Naive thymus-derived CD8-positive, alpha-beta T cell (primary cell): Measurements from ENCODE around the gene ST8SIA6. TPM values are rescaled to one million over a fixed set of nuclear protein-coding genes. Genes with fewer than 3 reads are reported as not detected.
"Not testable (repeated sequence)": the region's sequence is repeated elsewhere in the genome, so short reads cannot be mapped to it uniquely, and the experiment has no call there.

Experiments
- ATAC-seq, 2 donors: fragments of 150-1000 bp; cut with Tn5 transposase in 1 of 2; sonication (Bioruptor Pico), chemical (Tn5 transposase) in 1 of 2; 1 replicate in 1 of 2; 2 replicates in 1 of 2; pipeline ENCODE4 v1.10.0; 2021; ENCODE audit warnings: mild to moderate bottlenecking in 2 of 2, moderate library complexity in 2 of 2
- POLR2A ChIA-PET: fragments of 350-600 bp; sonication (Branson Sonifier 250); formaldehyde crosslinking; loops from one replicate; lab custom pipeline; 2021; ENCODE audit warnings: antibody characterized with exemption; lab: Charles Lee
- DNase-seq, 10 donors: peaks; one replicate each; pipeline versions ENCODE4 v3.0.0 to v3.0.0-alpha.2; 2020 to 2022
- H3K27ac Mint-ChIP-seq, 10 donors: one replicate each; pipeline ENCODE4 v1.8.0; 2020 to 2022; ENCODE audit warnings: mild to moderate bottlenecking in 10 of 10, mixed read lengths in 10 of 10, moderate library complexity in 4 of 10, inconsistent platforms in 1 of 10
- H3K27me3 Mint-ChIP-seq, 5 donors: one replicate each; pipeline ENCODE4 v1.8.0; 2021 to 2022; ENCODE audit warnings: mixed read lengths in 5 of 5
- H3K36me3 Mint-ChIP-seq, 3 donors: one replicate each; pipeline ENCODE4 v1.8.0; 2020 to 2022; ENCODE audit warnings: mixed read lengths in 3 of 3, mild to moderate bottlenecking in 2 of 3, inconsistent platforms in 1 of 3
- H3K4me1 Mint-ChIP-seq, 4 donors: one replicate each; pipeline ENCODE4 v1.8.0; 2021 to 2022; ENCODE audit warnings: mixed read lengths in 4 of 4
- H3K4me3 Mint-ChIP-seq, 10 donors: one replicate each; pipeline ENCODE4 v1.8.0; 2020 to 2022; ENCODE audit warnings: mild to moderate bottlenecking in 10 of 10, mixed read lengths in 10 of 10, moderate library complexity in 6 of 10, inconsistent platforms in 1 of 10
- H3K9me3 Mint-ChIP-seq, 9 donors: one replicate each; pipeline ENCODE4 v1.8.0; 2020 to 2022; ENCODE audit warnings: mixed read lengths in 9 of 9, mild to moderate bottlenecking in 3 of 9, inconsistent platforms in 1 of 9, moderate library complexity in 1 of 9
- polyA plus RNA-seq, 3 donors: library from polyadenylated mRNA; unstranded; fragments of 300-500 nt; fragmentation: Illumina TruSeq; gene quantifications; one replicate each; pipeline ENCODE4 v1.2.3, GENCODE V29; 2021
- total RNA-seq, 8 experiments: library from RNA in 2 of 8; stranded (reverse) in 2 of 8; gene quantifications; one replicate each; pipeline ENCODE4 v1.2.3 and lab custom pipeline; 2021 to 2026

Gene ST8SIA6
- total and polyA plus RNA-seq, 5 experiments from 2014 or later, result 0.33 to 2.4 TPM; not detected in 3

GRCh38 chr10:17349717-17350116, 104.7 kb downstream of the ST8SIA6 start:
- ATAC-seq (no peak), DNase-seq (no peak)
- Mint-ChIP-seq H3K4me3 (no peak overlapping the region), H3K27ac (no peak overlapping the region), H3K4me1 (no peaks in the 10 kb centered on the region), H3K9me3 (peaks cover 0 to 4% (median 0%) of the 10 kb centered on the region in 9 donors), H3K27me3 (peaks cover 0 to 14% (median 6%) of the 10 kb centered on the region in 5 donors), H3K36me3 (peaks cover 0 to 3% (median 0%) of the 10 kb centered on the region in 3 donors)
- POLR2A ChIA-PET, result no interaction called here

- DNase-seq (no peak), ATAC-seq (no peak)
- Mint-ChIP-seq H3K27me3 (peaks cover under 1 to 17% (median 7%) of the 10 kb centered on the region in 5 donors), H3K4me1 (no peaks in the 10 kb centered on the region), H3K4me3 (no peak overlapping the region), H3K27ac (no peak overlapping the region), H3K9me3 (peaks cover 0 to 4% (median 0%) of the 10 kb centered on the region in 9 donors), H3K36me3 (peaks cover 0 to 3% (median 0%) of the 10 kb centered on the region in 3 donors)
- POLR2A ChIA-PET, result no interaction called here
Measured at GRCh38 chr10:17348501-17349349, 105.7 kb downstream of the ST8SIA6 start.

GRCh38 chr10:17348011-17348500, 106.3 kb downstream of the ST8SIA6 start:
- Mint-ChIP-seq H3K4me3 (no peak overlapping the region), H3K27ac (no peak overlapping the region), H3K4me1 (no peaks in the 10 kb centered on the region), H3K9me3 (peaks cover 0 to 4% (median 0%) of the 10 kb centered on the region in 9 donors), H3K27me3 (peaks cover 3 to 17% (median 7%) of the 10 kb centered on the region in 5 donors), H3K36me3 (peaks cover 0 to 3% (median 0%) of the 10 kb centered on the region in 3 donors)
- no peak for DNase-seq
- ATAC-seq, result no peak
- POLR2A ChIA-PET, result no interaction called here

- Mint-ChIP-seq H3K4me1 (no peaks in the 10 kb centered on the region), H3K27ac (no peak overlapping the region), H3K4me3 (no peak overlapping the region), H3K27me3 (peaks cover 4 to 20% (median 8%) of the 10 kb centered on the region in 5 donors), H3K9me3 (peaks cover 4 to 23% (median 21%) of the 10 kb centered on the region in 9 donors), H3K36me3 (peaks cover 0 to 21% (median 13%) of the 10 kb centered on the region in 3 donors)
- ATAC-seq, result no peak
- POLR2A ChIA-PET, result no interaction called here
- DNase-seq, result no peak
Measured at GRCh38 chr10:17344206-17344605, 110.2 kb downstream of the ST8SIA6 start.

GRCh38 chr10:17343118-17343517, 111.3 kb downstream of the ST8SIA6 start:
- no peak for ATAC-seq
- peaks cover 0 to 25% (median 18%) of the 10 kb centered on the region in 3 donors for H3K36me3 Mint-ChIP-seq
- no peak for DNase-seq
- peaks cover 6 to 20% (median 8%) of the 10 kb centered on the region in 5 donors for H3K27me3 Mint-ChIP-seq
- H3K27ac Mint-ChIP-seq, result no peak overlapping the region
- peaks cover 10 to 31% (median 21%) of the 10 kb centered on the region in 9 donors for H3K9me3 Mint-ChIP-seq
- H3K4me1 Mint-ChIP-seq, result no peaks in the 10 kb centered on the region
- H3K4me3 Mint-ChIP-seq, result no peak overlapping the region
- POLR2A ChIA-PET, result no interaction called here

- peak overlapping the region in 2 of 10 donors; percentile 6 to 82 for H3K27ac Mint-ChIP-seq
Measured at GRCh38 chr10:17340144-17340829, 114.1 kb downstream of the ST8SIA6 start.

GRCh38 chr10:17335065-17335464, 119.3 kb downstream of the ST8SIA6 start:
- Mint-ChIP-seq H3K27me3 (peaks cover 0 to 4% (median 3%) of the 10 kb centered on the region in 5 donors), H3K4me1 (peaks cover 0 to 3% (median 1%) of the 10 kb centered on the region in 4 donors), H3K4me3 (no peak overlapping the region), H3K36me3 (peaks cover 0 to 14% (median 12%) of the 10 kb centered on the region in 3 donors), H3K27ac (no peak overlapping the region), H3K9me3 (peaks cover 2 to 16% (median 9%) of the 10 kb centered on the region in 9 donors)
- DNase-seq (no peak), ATAC-seq (no peak)
- POLR2A ChIA-PET, result no interaction called here

More at GRCh38 chr10:17340144-17340829, 114.1 kb downstream of the ST8SIA6 start:
- Mint-ChIP-seq H3K4me3 (no peak overlapping the region), H3K36me3 (peaks cover 0 to 25% (median 21%) of the 10 kb centered on the region in 3 donors), H3K4me1 (no peaks in the 10 kb centered on the region), H3K27me3 (peaks cover 6 to 19% (median 8%) of the 10 kb centered on the region in 5 donors), H3K9me3 (peaks cover 10 to 31% (median 21%) of the 10 kb centered on the region in 9 donors)
- DNase-seq (no peak), ATAC-seq (no peak)
- POLR2A ChIA-PET, result no interaction called here

- POLR2A ChIA-PET, result no interaction called here
- Mint-ChIP-seq H3K27me3 (peaks cover 0 to 1% (median 0%) of the 10 kb centered on the region in 5 donors), H3K4me1 (peaks cover 0 to 3% (median 1%) of the 10 kb centered on the region in 4 donors), H3K27ac (no peak overlapping the region), H3K9me3 (no peaks in the 10 kb centered on the region), H3K4me3 (no peak overlapping the region), H3K36me3 (no peaks in the 10 kb centered on the region)
- no peak for ATAC-seq
- no peak for DNase-seq
Measured at GRCh38 chr10:17330501-17330900, 123.9 kb downstream of the ST8SIA6 start.

- POLR2A ChIA-PET, result no interaction called here
- no peak overlapping the region for H3K4me3 Mint-ChIP-seq
Measured at GRCh38 chr10:17326377-17326776, 128.0 kb downstream of the ST8SIA6 start.

GRCh38 chr10:17321957-17322356, 132.4 kb downstream of the ST8SIA6 start:
- H3K4me3 Mint-ChIP-seq, H3K4me1 Mint-ChIP-seq, H3K36me3 Mint-ChIP-seq, ATAC-seq, H3K27me3 Mint-ChIP-seq, POLR2A ChIA-PET, DNase-seq, H3K27ac Mint-ChIP-seq, H3K9me3 Mint-ChIP-seq: not testable (repeated sequence)

More at GRCh38 chr10:17326377-17326776, 128.0 kb downstream of the ST8SIA6 start:
- no peak for DNase-seq
- Mint-ChIP-seq H3K27ac (no peak overlapping the region), H3K36me3 (no peaks in the 10 kb centered on the region), H3K27me3 (peaks cover 0 to 1% (median 0%) of the 10 kb centered on the region in 5 donors), H3K9me3 (no peaks in the 10 kb centered on the region), H3K4me1 (no peaks in the 10 kb centered on the region)
- ATAC-seq, result no peak

GRCh38 chr10:17316488-17317170, 137.8 kb downstream of the ST8SIA6 start:
- Mint-ChIP-seq H3K4me1 (no peaks in the 10 kb centered on the region), H3K9me3 (no peaks in the 10 kb centered on the region), H3K27me3 (peaks cover 0 to 7% (median 4%) of the 10 kb centered on the region in 5 donors), H3K4me3 (no peak overlapping the region), H3K36me3 (no peaks in the 10 kb centered on the region), H3K27ac (no peak overlapping the region)
- POLR2A ChIA-PET, result no interaction called here
- ATAC-seq (no peak), DNase-seq (no peak)

GRCh38 chr10:17309435-17309834, 145.0 kb downstream of the ST8SIA6 start:
- POLR2A ChIA-PET, result no interaction called here
- no peak overlapping the region for H3K4me3 Mint-ChIP-seq
- ATAC-seq (no peak), DNase-seq (no peak)
- peaks cover 0 to 4% (median 0%) of the 10 kb centered on the region in 4 donors for H3K4me1 Mint-ChIP-seq
- H3K36me3 Mint-ChIP-seq, result peaks cover 0 to 1% (median 0%) of the 10 kb centered on the region in 3 donors
- no peaks in the 10 kb centered on the region for H3K9me3 Mint-ChIP-seq
- H3K27ac Mint-ChIP-seq, result no peak overlapping the region
- H3K27me3 Mint-ChIP-seq, result peaks cover 14 to 49% (median 18%) of the 10 kb centered on the region in 5 donors
